Activated CD4-positive, alpha-beta T cell treated with anti-CD3 and anti-CD28 coated beads, Interleukin-2, amount 50 U/mL, for 16 hours (primary cell): ENCODE data around the gene SNX3.
"Not testable (repeated sequence)": the region's sequence is repeated elsewhere in the genome, so short reads cannot be mapped to it uniquely, and the experiment has no call there.

Experiments
- DNase-seq: peaks from one replicate; pipeline ENCODE4 v3.0.0-alpha.2; 2020

SNX3 gene

GRCh38 chr6:108254433-108255410 lies 6.1 kb downstream of the SNX3 start:
- no peak for DNase-seq

- DNase-seq = no peak
Observed at GRCh38 chr6:108253241-108253640, 7.6 kb downstream of the SNX3 start.

- DNase-seq = no peak
Observed at GRCh38 chr6:108252055-108252454, 8.8 kb downstream of the SNX3 start.

GRCh38 chr6:108251252-108251651 lies 9.6 kb downstream of the SNX3 start:
- DNase-seq = no peak

GRCh38 chr6:108250240-108250866 lies 10.5 kb downstream of the SNX3 start:
- no peak for DNase-seq

GRCh38 chr6:108247965-108248536 lies 12.8 kb downstream of the SNX3 start:
- DNase-seq = no peak

GRCh38 chr6:108245095-108245494 lies 15.7 kb downstream of the SNX3 start:
- DNase-seq = not testable (repeated sequence)

GRCh38 chr6:108243836-108244235 lies 17.0 kb downstream of the SNX3 start:
- DNase-seq = peak; percentile 2

- no peak for DNase-seq
Observed at GRCh38 chr6:108242721-108243120, 18.1 kb downstream of the SNX3 start.

- no peak for DNase-seq
Observed at GRCh38 chr6:108242259-108242658, 18.6 kb downstream of the SNX3 start.

GRCh38 chr6:108238322-108238721 lies 22.5 kb downstream of the SNX3 start:
- no peak for DNase-seq

- DNase-seq = no peak
Observed at GRCh38 chr6:108236791-108237190, 24.0 kb downstream of the SNX3 start.

- no peak for DNase-seq
Observed at GRCh38 chr6:108235127-108235526, 25.7 kb downstream of the SNX3 start.

- DNase-seq = no peak
Observed at GRCh38 chr6:108228416-108228815, 32.4 kb downstream of the SNX3 start.

- no peak for DNase-seq
Observed at GRCh38 chr6:108227290-108227689, 33.5 kb downstream of the SNX3 start.

- DNase-seq = peak; percentile 5
Observed at GRCh38 chr6:108222504-108222903, 38.3 kb downstream of the SNX3 start.

GRCh38 chr6:108222064-108222463 lies 38.8 kb downstream of the SNX3 start:
- DNase-seq = peak; percentile 21

GRCh38 chr6:108211671-108212070 lies 49.2 kb downstream of the SNX3 start:
- DNase-seq = no peak

GRCh38 chr6:108210556-108210955 lies 50.3 kb downstream of the SNX3 start:
- no peak for DNase-seq

GRCh38 chr6:108209738-108210137 lies 51.1 kb downstream of the SNX3 start:
- no peak for DNase-seq

- DNase-seq = no peak
Observed at GRCh38 chr6:108207013-108207412, 53.8 kb downstream of the SNX3 start.

GRCh38 chr6:108203189-108204112 lies 57.4 kb downstream of the SNX3 start:
- DNase-seq = no peak

GRCh38 chr6:108200631-108201030 lies 60.2 kb downstream of the SNX3 start:
- no peak for DNase-seq
